OCI-LY3 (cell line): ENCODE measurements around the gene NCAPG2.

Experiments
- H2AFZ ChIP-seq: fragments of 200-600, 300-600 bp; shearing (Covaris generic); 2 replicates; pipeline ENCODE4 v1.6.0; 2014; ENCODE audit warnings: antibody characterized with exemption, low read depth, low read length
- H3K27ac ChIP-seq: fragments of 200-600, 300-600 bp; sonication (generic); 2 replicates; pipeline ENCODE4 v1.5.1; 2014; ENCODE audit warnings: mild to moderate bottlenecking, low read length, moderate library complexity, mixed read lengths
- H3K27me3 ChIP-seq: fragments of 200-600, 300-600 bp; sonication (generic); 2 replicates; pipeline ENCODE4 v1.6.1; 2014; ENCODE audit warnings: low read depth, low read length, mixed read lengths
- H3K36me3 ChIP-seq: fragments of 200-600, 300-600 bp; sonication (generic); replicated peaks from 2 replicates; pipeline ENCODE3; 2014; ENCODE audit warnings: low read depth, low read length, mixed read lengths
- H3K4me1 ChIP-seq: fragments of 300-600, 200-600 bp; sonication (generic); 2 replicates; pipeline ENCODE4 v1.6.1; 2014; ENCODE audit warnings: low read length, mixed read lengths
- H3K4me2 ChIP-seq: fragments of 200-600, 300-600 bp; sonication (generic); 2 replicates; pipeline ENCODE4 v1.6.1; 2014; ENCODE audit warnings: low read length, mixed read lengths
- H3K4me3 ChIP-seq: fragments of 300-600, 200-600 bp; sonication (generic); 2 replicates; pipeline ENCODE4 v1.5.1; 2014; ENCODE audit warnings: antibody characterized with exemption, mild to moderate bottlenecking, low read length, moderate library complexity
- H3K79me2 ChIP-seq: fragments of 300-600, 200-600 bp; shearing (Covaris generic); 2 replicates; pipeline ENCODE4 v1.6.1; 2014; ENCODE audit warnings: mild to moderate bottlenecking, low read length, mixed read lengths
- H3K9ac ChIP-seq: fragments of 300-600, 200-600 bp; shearing (Covaris generic); 2 replicates; pipeline ENCODE4 v1.6.0; 2014; ENCODE audit warnings: mild to moderate bottlenecking, low read length, moderate library complexity
- H3K9me3 ChIP-seq: fragments of 200-600, 300-600 bp; shearing (Covaris generic); 2 replicates; pipeline ENCODE4 v1.6.1; 2014; ENCODE audit warnings: low read length, mixed read lengths; ENCODE audit not compliant: insufficient read depth
- H4K20me1 ChIP-seq: fragments of 200-600, 300-600 bp; sonication (generic); 2 replicates; pipeline ENCODE4 v1.6.1; 2016; ENCODE audit warnings: low read length, mixed read lengths; ENCODE audit not compliant: insufficient read depth
- EZH2phosphoT487 ChIP-seq: fragments of 200-600 bp; shearing (Covaris generic); IDR thresholded peaks from 2 replicates; pipeline ENCODE4 v1.6.1; 2018; ENCODE audit warnings: antibody characterized with exemption, mixed run types, low read depth
- TF ChIP-seq, protein P1 (sequence below): fragments of 200-600, 300-600 bp; sonication (generic); IDR thresholded peaks from 2 replicates; pipeline ENCODE4 v1.5.1; 2014; ENCODE audit warnings: antibody characterized with exemption, low read length, low read depth

The NCAPG2 gene

GRCh38 chr7:158684329-158684728 lies 20.3 kb downstream of the NCAPG2 start:
- H4K20me1 ChIP-seq = no peaks in the 10 kb centered on the region
- H3K27me3 ChIP-seq = no peaks in the 10 kb centered on the region
- peak overlapping the region; percentile 5 for H3K27ac ChIP-seq
- H3K9ac ChIP-seq = no peak overlapping the region
- TF ChIP-seq EZH2phosphoT487 = no peak
- TF ChIP-seq, protein P1, sequence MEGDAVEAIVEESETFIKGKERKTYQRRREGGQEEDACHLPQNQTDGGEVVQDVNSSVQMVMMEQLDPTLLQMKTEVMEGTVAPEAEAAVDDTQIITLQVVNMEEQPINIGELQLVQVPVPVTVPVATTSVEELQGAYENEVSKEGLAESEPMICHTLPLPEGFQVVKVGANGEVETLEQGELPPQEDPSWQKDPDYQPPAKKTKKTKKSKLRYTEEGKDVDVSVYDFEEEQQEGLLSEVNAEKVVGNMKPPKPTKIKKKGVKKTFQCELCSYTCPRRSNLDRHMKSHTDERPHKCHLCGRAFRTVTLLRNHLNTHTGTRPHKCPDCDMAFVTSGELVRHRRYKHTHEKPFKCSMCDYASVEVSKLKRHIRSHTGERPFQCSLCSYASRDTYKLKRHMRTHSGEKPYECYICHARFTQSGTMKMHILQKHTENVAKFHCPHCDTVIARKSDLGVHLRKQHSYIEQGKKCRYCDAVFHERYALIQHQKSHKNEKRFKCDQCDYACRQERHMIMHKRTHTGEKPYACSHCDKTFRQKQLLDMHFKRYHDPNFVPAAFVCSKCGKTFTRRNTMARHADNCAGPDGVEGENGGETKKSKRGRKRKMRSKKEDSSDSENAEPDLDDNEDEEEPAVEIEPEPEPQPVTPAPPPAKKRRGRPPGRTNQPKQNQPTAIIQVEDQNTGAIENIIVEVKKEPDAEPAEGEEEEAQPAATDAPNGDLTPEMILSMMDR = no peak
- peak overlapping the region; percentile 6; the same call in 1 of the 2 replicates for H3K4me2 ChIP-seq
- H3K36me3 ChIP-seq = peaks cover 64% of the 10 kb centered on the region
- H2AFZ ChIP-seq = no peak overlapping the region
- H3K9me3 ChIP-seq = no peaks in the 10 kb centered on the region
- H3K79me2 ChIP-seq = no peaks in the 10 kb centered on the region
- no peak overlapping the region for H3K4me3 ChIP-seq
- peaks cover 10% of the 10 kb centered on the region for H3K4me1 ChIP-seq

DNA sequence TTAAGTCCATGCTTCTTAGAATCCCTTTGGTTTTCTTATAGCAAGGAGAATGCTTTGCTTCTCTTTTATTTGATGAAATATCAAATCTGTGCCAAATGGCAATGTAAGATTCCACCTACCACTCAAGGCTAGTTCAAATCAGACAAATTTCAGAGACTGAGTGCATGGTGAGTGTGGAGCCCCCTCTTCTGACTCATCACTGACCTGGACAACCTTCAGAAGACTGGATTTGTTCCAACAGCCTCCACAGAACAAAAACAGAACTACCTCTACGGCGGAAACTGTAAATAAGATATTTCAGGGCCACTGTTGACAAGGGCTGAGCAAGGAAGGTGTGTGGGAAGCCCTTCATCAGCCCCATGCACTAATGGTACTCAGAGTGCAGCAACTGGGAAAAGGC lies 21.1 kb downstream of the NCAPG2 start:
- Histone ChIP-seq H3K36me3 (peaks cover 65% of the 10 kb centered on the region), H3K27ac (peak overlapping the region; percentile 5; the same call in 1 of the 2 replicates), H3K4me3 (no peak overlapping the region), H3K4me2 (peak overlapping the region; percentile 6; the same call in 1 of the 2 replicates), H3K9ac (no peak overlapping the region), H3K9me3 (no peaks in the 10 kb centered on the region), H3K79me2 (no peaks in the 10 kb centered on the region), H2AFZ (no peak overlapping the region), H4K20me1 (no peaks in the 10 kb centered on the region), H3K4me1 (peaks cover 10% of the 10 kb centered on the region), H3K27me3 (no peaks in the 10 kb centered on the region)
- TF ChIP-seq EZH2phosphoT487 = no peak
- TF ChIP-seq, protein P1 = no peak; the same call in 1 of the 2 replicates

- no peaks in the 10 kb centered on the region for H3K79me2 ChIP-seq
- H3K27ac ChIP-seq = no peak overlapping the region
- H2AFZ ChIP-seq = no peak overlapping the region
- H3K4me1 ChIP-seq = peaks cover 10% of the 10 kb centered on the region
- peaks cover 55% of the 10 kb centered on the region for H3K36me3 ChIP-seq
- no peaks in the 10 kb centered on the region for H3K27me3 ChIP-seq
- H3K4me2 ChIP-seq = no peak overlapping the region
- no peaks in the 10 kb centered on the region for H4K20me1 ChIP-seq
- H3K4me3 ChIP-seq = no peak overlapping the region
- no peak for TF ChIP-seq EZH2phosphoT487
- TF ChIP-seq, protein P1 = no peak
- no peaks in the 10 kb centered on the region for H3K9me3 ChIP-seq
- H3K9ac ChIP-seq = no peak overlapping the region
Measured at GRCh38 chr7:158682456-158682855, 22.1 kb downstream of the NCAPG2 start.

- H3K4me3 ChIP-seq = no peak overlapping the region
- H2AFZ ChIP-seq = no peak overlapping the region
- H3K27me3 ChIP-seq = no peaks in the 10 kb centered on the region
- no peak overlapping the region for H3K27ac ChIP-seq
- no peaks in the 10 kb centered on the region for H4K20me1 ChIP-seq
- H3K36me3 ChIP-seq = peaks cover 61% of the 10 kb centered on the region
- TF ChIP-seq, protein P1 = no peak
- no peak for TF ChIP-seq EZH2phosphoT487
- no peak overlapping the region for H3K9ac ChIP-seq
- H3K4me2 ChIP-seq = no peak overlapping the region
- H3K9me3 ChIP-seq = no peaks in the 10 kb centered on the region
- H3K4me1 ChIP-seq = peaks cover 10% of the 10 kb centered on the region
- peaks cover 3% of the 10 kb centered on the region; the same call in 1 of the 2 replicates for H3K79me2 ChIP-seq
Measured at GRCh38 chr7:158680754-158681153, 23.9 kb downstream of the NCAPG2 start.
